Liver (tissue), 9 donors: ENCODE measurements around the gene ALB. TPM values are rescaled to one million over a fixed set of nuclear protein-coding genes. Genes with fewer than 3 reads are reported as not detected.
A peak's percentile ranks its signal among the peaks of the same experiment; 100 is the strongest.

Experiments
- DNase-seq: peaks from one replicate; pipeline ENCODE4 v3.0.0-alpha.2; 2017; ENCODE audit warnings: low spot score
- H3K27ac ChIP-seq, 2 donors: one replicate each; pipeline ENCODE4 v1.7.0; 2013; ENCODE audit warnings: inconsistent platforms in 2 of 2, low read length in 2 of 2, control low read depth in 1 of 2, low read depth in 1 of 2, mild to moderate bottlenecking in 1 of 2
- H3K27me3 ChIP-seq, 4 donors: one replicate each; pipeline versions ENCODE4 v1.6.1 to v1.7.0; 2013; ENCODE audit warnings: low read length in 3 of 4, inconsistent platforms in 1 of 4, mild to moderate bottlenecking in 1 of 4, moderate library complexity in 1 of 4; ENCODE audit not compliant: control insufficient read depth in 4 of 4, insufficient read depth in 4 of 4
- H3K36me3 ChIP-seq, 4 donors: one replicate each; pipeline versions ENCODE4 v1.6.1 to v1.7.0; 2013; ENCODE audit warnings: low read length in 3 of 4, mild to moderate bottlenecking in 3 of 4, low read depth in 1 of 4, moderate library complexity in 1 of 4; ENCODE audit not compliant: control insufficient read depth in 4 of 4, insufficient read depth in 3 of 4
- H3K4me1 ChIP-seq, 4 donors: one replicate each; pipeline versions ENCODE4 v1.6.1 to v1.7.0; 2013; ENCODE audit warnings: low read length in 3 of 4, mild to moderate bottlenecking in 3 of 4, moderate library complexity in 1 of 4; ENCODE audit not compliant: control insufficient read depth in 4 of 4, insufficient read depth in 4 of 4
- H3K4me3 ChIP-seq, 3 donors: one replicate each; pipeline versions ENCODE4 v1.6.1 to v1.7.0; 2013; ENCODE audit warnings: low read length in 3 of 3, control low read depth in 1 of 3, low read depth in 1 of 3, mild to moderate bottlenecking in 1 of 3
- H3K9ac ChIP-seq, 2 donors: one replicate each; pipeline ENCODE4 v1.7.0; 2013; ENCODE audit warnings: low read length in 2 of 2, mild to moderate bottlenecking in 2 of 2, moderate library complexity in 2 of 2, control low read depth in 1 of 2, low read depth in 1 of 2
- H3K9me3 ChIP-seq, 4 donors: one replicate each; pipeline versions ENCODE4 v1.6.1 to v1.7.0; 2013; ENCODE audit warnings: low read length in 3 of 4; ENCODE audit not compliant: control insufficient read depth in 4 of 4
- ATF3 ChIP-seq: IDR thresholded peaks from 2 replicates; pipeline ENCODE4 v1.6.1; 2016; ENCODE audit warnings: antibody characterized with exemption
- EGR1 ChIP-seq, 2 donors: IDR thresholded peaks; 2 replicates each; pipeline ENCODE4 v1.6.1; 2016 to 2018; ENCODE audit warnings: antibody characterized with exemption in 2 of 2, low read depth in 2 of 2
- FOXA1 ChIP-seq: IDR thresholded peaks from 2 replicates; pipeline ENCODE4 v1.6.1; 2016; ENCODE audit warnings: antibody characterized with exemption
- FOXA2 ChIP-seq: IDR thresholded peaks from 2 replicates; pipeline ENCODE4 v1.6.1; 2016; ENCODE audit warnings: antibody characterized with exemption
- GABPA ChIP-seq, 2 donors: IDR thresholded peaks in 1 of 2; conservative IDR thresholded peaks in 1 of 2; 2 replicates each; pipeline ENCODE4 v1.6.1; 2016; ENCODE audit warnings: antibody characterized with exemption in 2 of 2, mild to moderate bottlenecking in 1 of 2, moderate library complexity in 1 of 2
- HNF4A ChIP-seq, 2 donors: conservative IDR thresholded peaks; 2 replicates each; pipeline ENCODE4 v1.6.1; 2016; ENCODE audit warnings: antibody characterized with exemption in 2 of 2, mild to moderate bottlenecking in 2 of 2
- HNF4G ChIP-seq: IDR thresholded peaks from 2 replicates; pipeline ENCODE4 v1.6.1; 2016; ENCODE audit warnings: antibody characterized with exemption
- JUND ChIP-seq, 2 donors: IDR thresholded peaks; 2 replicates each; pipeline ENCODE4 v1.6.1; 2016; ENCODE audit warnings: antibody characterized with exemption in 2 of 2
- MAX ChIP-seq: IDR thresholded peaks from 2 replicates; pipeline ENCODE4 v1.6.1; 2016; ENCODE audit warnings: antibody characterized with exemption
- NR2F2 ChIP-seq: IDR thresholded peaks from 2 replicates; pipeline ENCODE4 v1.6.1; 2016; ENCODE audit warnings: antibody characterized with exemption
- RAD21 ChIP-seq, 2 donors: IDR thresholded peaks; 2 replicates each; pipeline ENCODE4 v1.6.1; 2016; ENCODE audit warnings: antibody characterized with exemption in 2 of 2, mild to moderate bottlenecking in 2 of 2
- RXRA ChIP-seq, 2 donors: IDR thresholded peaks; 2 replicates each; pipeline ENCODE4 v1.6.1; 2017 to 2018; ENCODE audit warnings: antibody characterized with exemption in 2 of 2, mild to moderate bottlenecking in 1 of 2
- SP1 ChIP-seq: IDR thresholded peaks from 2 replicates; pipeline ENCODE4 v1.6.1; 2018; ENCODE audit warnings: antibody characterized with exemption, mild to moderate bottlenecking
- TAF1 ChIP-seq: conservative IDR thresholded peaks from 2 replicates; pipeline ENCODE4 v1.6.1; 2016; ENCODE audit warnings: antibody characterized with exemption, mild to moderate bottlenecking
- YY1 ChIP-seq: IDR thresholded peaks from 2 replicates; pipeline ENCODE4 v1.6.1; 2016; ENCODE audit warnings: antibody characterized with exemption, mild to moderate bottlenecking
- WGBS: extraction: QIAGEN DNeasy Blood & Tissue Kit; methylation state at CpG from one replicate; pipeline ENCODE4 v1.1.7; 2013; 5-methylcytosine and 5-hydroxymethylcytosine counted together
- polyA plus RNA-seq, 2 donors: library from polyadenylated mRNA; stranded (reverse) in 1 of 2; unstranded in 1 of 2; fragments of 200-250 nt in 1 of 2; fragments of >200 nt in 1 of 2; fragmentation: Nextera tagmentation in 1 of 2; extraction: Ambion mirVana in 1 of 2; gene quantifications; one replicate each; pipeline versions ENCODE4 v1.2.1 to v1.2.3, GENCODE V29; 2013 to 2015
- total RNA-seq, 2 donors: library from RNA; depleted of rRNA; stranded (reverse); fragments of >200 nt; gene quantifications; one replicate each; pipeline ENCODE4 v1.2.3, GENCODE V29; 2014
- TF ChIP-seq, protein P1 (sequence below): IDR thresholded peaks from 2 replicates; pipeline ENCODE4 v1.6.1; 2016; ENCODE audit warnings: antibody characterized with exemption
- TF ChIP-seq, protein P2 (sequence below): fragments of 150-350 bp; IDR thresholded peaks from 2 replicates; pipeline ENCODE4 v1.5.1; 2017; ENCODE audit warnings: improper control_type of control experiment, low read depth, low read length; ENCODE audit not compliant: missing input control
- TF ChIP-seq, protein P3 (sequence below): IDR thresholded peaks from 2 replicates; pipeline ENCODE4 v1.6.1; 2016; ENCODE audit warnings: antibody characterized with exemption, mild to moderate bottlenecking
- donor health status: healthy.
- donor health status: healthy.
- donor health status: healthy.
- donor health status: healthy.
- donor health status: healthy.

The ALB gene
- total and polyA plus RNA-seq, 4 donors: 33,161 to 59,987 (median 35,513) TPM

- WGBS: 37% methylated on average over 8 of the region's 8 CpGs
- H3K27ac ChIP-seq: peak overlapping the region; percentile 12 to 47
- no peaks in the 10 kb centered on the region for H3K27me3 ChIP-seq
- DNase-seq: no peak
- H3K9ac ChIP-seq: peak overlapping the region in 1 of 2 donors; percentile 73
- no peaks in the 10 kb centered on the region for H3K9me3 ChIP-seq
- H3K4me1 ChIP-seq: peaks cover 0 to 37% (median 19%) of the 10 kb centered on the region in 4 donors
- H3K4me3 ChIP-seq: peak overlapping the region in 2 of 3 donors; percentile 14 to 37
- peaks cover 2 to 68% (median 39%) of the 10 kb centered on the region in 4 donors for H3K36me3 ChIP-seq
- TF ChIP-seq JUND (IDR thresholded peaks at IDR 0.05) (peak; percentile 7 to 48), ATF3 (no peak), RAD21 (IDR thresholded peaks at IDR 0.05) (no peak), FOXA1 (no peak), HNF4A (conservative IDR thresholded peaks at IDR 0.05) (peak; percentile 58 to 61), SP1 (peak; percentile 45), GABPA (IDR thresholded peaks at IDR 0.05 in 1 of 2, conservative IDR thresholded peaks at IDR 0.05 in 1 of 2) (no peak), YY1 (peak; percentile 53), TAF1 (no peak), FOXA2 (no peak), HNF4G (peak; percentile 42), RXRA (IDR thresholded peaks at IDR 0.05) (no peak), EGR1 (IDR thresholded peaks at IDR 0.05; ENCODE audit: low read depth in 2 of 2) (peak in 1 of 2 donors; percentile 49), MAX (peak; percentile 8), NR2F2 (no peak)
- TF ChIP-seq, protein P1, sequence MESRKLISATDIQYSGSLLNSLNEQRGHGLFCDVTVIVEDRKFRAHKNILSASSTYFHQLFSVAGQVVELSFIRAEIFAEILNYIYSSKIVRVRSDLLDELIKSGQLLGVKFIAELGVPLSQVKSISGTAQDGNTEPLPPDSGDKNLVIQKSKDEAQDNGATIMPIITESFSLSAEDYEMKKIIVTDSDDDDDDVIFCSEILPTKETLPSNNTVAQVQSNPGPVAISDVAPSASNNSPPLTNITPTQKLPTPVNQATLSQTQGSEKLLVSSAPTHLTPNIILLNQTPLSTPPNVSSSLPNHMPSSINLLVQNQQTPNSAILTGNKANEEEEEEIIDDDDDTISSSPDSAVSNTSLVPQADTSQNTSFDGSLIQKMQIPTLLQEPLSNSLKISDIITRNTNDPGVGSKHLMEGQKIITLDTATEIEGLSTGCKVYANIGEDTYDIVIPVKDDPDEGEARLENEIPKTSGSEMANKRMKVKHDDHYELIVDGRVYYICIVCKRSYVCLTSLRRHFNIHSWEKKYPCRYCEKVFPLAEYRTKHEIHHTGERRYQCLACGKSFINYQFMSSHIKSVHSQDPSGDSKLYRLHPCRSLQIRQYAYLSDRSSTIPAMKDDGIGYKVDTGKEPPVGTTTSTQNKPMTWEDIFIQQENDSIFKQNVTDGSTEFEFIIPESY: no peak
- TF ChIP-seq, protein P2, sequence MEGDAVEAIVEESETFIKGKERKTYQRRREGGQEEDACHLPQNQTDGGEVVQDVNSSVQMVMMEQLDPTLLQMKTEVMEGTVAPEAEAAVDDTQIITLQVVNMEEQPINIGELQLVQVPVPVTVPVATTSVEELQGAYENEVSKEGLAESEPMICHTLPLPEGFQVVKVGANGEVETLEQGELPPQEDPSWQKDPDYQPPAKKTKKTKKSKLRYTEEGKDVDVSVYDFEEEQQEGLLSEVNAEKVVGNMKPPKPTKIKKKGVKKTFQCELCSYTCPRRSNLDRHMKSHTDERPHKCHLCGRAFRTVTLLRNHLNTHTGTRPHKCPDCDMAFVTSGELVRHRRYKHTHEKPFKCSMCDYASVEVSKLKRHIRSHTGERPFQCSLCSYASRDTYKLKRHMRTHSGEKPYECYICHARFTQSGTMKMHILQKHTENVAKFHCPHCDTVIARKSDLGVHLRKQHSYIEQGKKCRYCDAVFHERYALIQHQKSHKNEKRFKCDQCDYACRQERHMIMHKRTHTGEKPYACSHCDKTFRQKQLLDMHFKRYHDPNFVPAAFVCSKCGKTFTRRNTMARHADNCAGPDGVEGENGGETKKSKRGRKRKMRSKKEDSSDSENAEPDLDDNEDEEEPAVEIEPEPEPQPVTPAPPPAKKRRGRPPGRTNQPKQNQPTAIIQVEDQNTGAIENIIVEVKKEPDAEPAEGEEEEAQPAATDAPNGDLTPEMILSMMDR: no peak
- TF ChIP-seq, protein P3, sequence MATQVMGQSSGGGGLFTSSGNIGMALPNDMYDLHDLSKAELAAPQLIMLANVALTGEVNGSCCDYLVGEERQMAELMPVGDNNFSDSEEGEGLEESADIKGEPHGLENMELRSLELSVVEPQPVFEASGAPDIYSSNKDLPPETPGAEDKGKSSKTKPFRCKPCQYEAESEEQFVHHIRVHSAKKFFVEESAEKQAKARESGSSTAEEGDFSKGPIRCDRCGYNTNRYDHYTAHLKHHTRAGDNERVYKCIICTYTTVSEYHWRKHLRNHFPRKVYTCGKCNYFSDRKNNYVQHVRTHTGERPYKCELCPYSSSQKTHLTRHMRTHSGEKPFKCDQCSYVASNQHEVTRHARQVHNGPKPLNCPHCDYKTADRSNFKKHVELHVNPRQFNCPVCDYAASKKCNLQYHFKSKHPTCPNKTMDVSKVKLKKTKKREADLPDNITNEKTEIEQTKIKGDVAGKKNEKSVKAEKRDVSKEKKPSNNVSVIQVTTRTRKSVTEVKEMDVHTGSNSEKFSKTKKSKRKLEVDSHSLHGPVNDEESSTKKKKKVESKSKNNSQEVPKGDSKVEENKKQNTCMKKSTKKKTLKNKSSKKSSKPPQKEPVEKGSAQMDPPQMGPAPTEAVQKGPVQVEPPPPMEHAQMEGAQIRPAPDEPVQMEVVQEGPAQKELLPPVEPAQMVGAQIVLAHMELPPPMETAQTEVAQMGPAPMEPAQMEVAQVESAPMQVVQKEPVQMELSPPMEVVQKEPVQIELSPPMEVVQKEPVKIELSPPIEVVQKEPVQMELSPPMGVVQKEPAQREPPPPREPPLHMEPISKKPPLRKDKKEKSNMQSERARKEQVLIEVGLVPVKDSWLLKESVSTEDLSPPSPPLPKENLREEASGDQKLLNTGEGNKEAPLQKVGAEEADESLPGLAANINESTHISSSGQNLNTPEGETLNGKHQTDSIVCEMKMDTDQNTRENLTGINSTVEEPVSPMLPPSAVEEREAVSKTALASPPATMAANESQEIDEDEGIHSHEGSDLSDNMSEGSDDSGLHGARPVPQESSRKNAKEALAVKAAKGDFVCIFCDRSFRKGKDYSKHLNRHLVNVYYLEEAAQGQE: no peak
Observed at GRCh38 chr4:73411731-73412414, 7.8 kb downstream of the ALB start.
